ENCODE measurements around the gene HLA-DPA1. TPM values are rescaled to one million over a fixed set of nuclear protein-coding genes. Genes with fewer than 3 reads are reported as not detected.
A peak's percentile ranks its signal among the peaks of the same experiment; 100 is the strongest.

Gene HLA-DPA1
- total and polyA plus RNA-seq, 4 donors, result 12.0 to 49.3 (median 29.2) TPM

- Histone ChIP-seq H3K4me3 (ENCODE audit: low read depth in 1 of 3, low read length in 3 of 3) (peak overlapping the region in 2 of 3 donors; percentile 13 to 34), H3K27ac (ENCODE audit: low read depth in 1 of 2, low read length in 2 of 2) (peak overlapping the region in 1 of 2 donors; percentile 31), H3K9me3 (ENCODE audit: control insufficient read depth in 4 of 4, low read length in 3 of 4) (no peaks in the 10 kb centered on the region), H3K4me1 (ENCODE audit: control insufficient read depth in 4 of 4, insufficient read depth in 4 of 4, low read length in 3 of 4) (no peaks in the 10 kb centered on the region), H3K36me3 (ENCODE audit: control insufficient read depth in 4 of 4, insufficient read depth in 3 of 4, low read depth in 1 of 4, low read length in 3 of 4) (peaks cover 0 to 2% (median 0%) of the 10 kb centered on the region in 4 donors), H3K9ac (ENCODE audit: low read depth in 1 of 2, low read length in 2 of 2) (peak overlapping the region in 1 of 2 donors; percentile 76), H3K27me3 (ENCODE audit: control insufficient read depth in 4 of 4, insufficient read depth in 4 of 4, low read length in 3 of 4) (no peaks in the 10 kb centered on the region)
- 63% methylated on average over 7 of the region's 7 CpGs for WGBS
- DNase-seq (ENCODE audit: low spot score), result no peak
- TF ChIP-seq FOXA2 (IDR thresholded peaks at IDR 0.05) (no peak), HNF4A (conservative IDR thresholded peaks at IDR 0.05) (no peak), NR2F2 (IDR thresholded peaks at IDR 0.05) (no peak)
Measured at GRCh38 chr6:33072508-33073100, 845 bp downstream of the HLA-DPA1 start.

GRCh38 chr6:33071569-33071968 lies 1.9 kb downstream of the HLA-DPA1 start:
- H3K9me3 ChIP-seq (ENCODE audit: control insufficient read depth in 4 of 4, low read length in 3 of 4), result peaks cover 0 to 5% (median 2%) of the 10 kb centered on the region in 4 donors
- H3K4me3 ChIP-seq (ENCODE audit: low read depth in 1 of 3, low read length in 3 of 3), result no peak overlapping the region
- no peak for DNase-seq (ENCODE audit: low spot score)
- H3K27me3 ChIP-seq (ENCODE audit: control insufficient read depth in 4 of 4, insufficient read depth in 4 of 4, low read length in 3 of 4), result no peaks in the 10 kb centered on the region
- WGBS, result 66% methylated on average over 6 of the region's 6 CpGs
- H3K36me3 ChIP-seq (ENCODE audit: control insufficient read depth in 4 of 4, insufficient read depth in 3 of 4, low read depth in 1 of 4, low read length in 3 of 4), result peaks cover 0 to 2% (median 0%) of the 10 kb centered on the region in 4 donors
- peak overlapping the region in 1 of 2 donors; percentile 33 for H3K9ac ChIP-seq (ENCODE audit: low read depth in 1 of 2, low read length in 2 of 2)
- TF ChIP-seq FOXA2 (IDR thresholded peaks at IDR 0.05) (no peak), FOXA1 (IDR thresholded peaks at IDR 0.05) (no peak), YY1 (IDR thresholded peaks at IDR 0.05) (no peak), SP1 (IDR thresholded peaks at IDR 0.05) (no peak), TAF1 (conservative IDR thresholded peaks at IDR 0.05) (no peak), REST (IDR thresholded peaks at IDR 0.05) (no peak), MAX (IDR thresholded peaks at IDR 0.05) (no peak), RAD21 (IDR thresholded peaks at IDR 0.05) (no peak), HNF4G (IDR thresholded peaks at IDR 0.05) (no peak), ZBTB33 (IDR thresholded peaks at IDR 0.05) (no peak), ATF3 (IDR thresholded peaks at IDR 0.05) (no peak), EGR1 (IDR thresholded peaks at IDR 0.05; ENCODE audit: low read depth in 2 of 2) (no peak), CTCF (IDR thresholded peaks at IDR 0.05; ENCODE audit: low read depth, low read length, missing input control) (no peak), HNF4A (conservative IDR thresholded peaks at IDR 0.05) (no peak), JUND (IDR thresholded peaks at IDR 0.05) (no peak), RXRA (IDR thresholded peaks at IDR 0.05) (no peak), GABPA (IDR thresholded peaks at IDR 0.05 in 1 of 2, conservative IDR thresholded peaks at IDR 0.05 in 1 of 2) (no peak)
- H3K27ac ChIP-seq (ENCODE audit: low read depth in 1 of 2, low read length in 2 of 2), result no peak overlapping the region
- H3K4me1 ChIP-seq (ENCODE audit: control insufficient read depth in 4 of 4, insufficient read depth in 4 of 4, low read length in 3 of 4), result no peaks in the 10 kb centered on the region
